ENCODE data around the gene SEZ6L2. TPM values are rescaled to one million over a fixed set of nuclear protein-coding genes. Genes with fewer than 3 reads are reported as not detected.

The SEZ6L2 gene
- total and polyA plus RNA-seq, 9 of the 15 experiments (the other 6 are each of a cell fraction or from before 2014, with no cell fraction given) = 0.10 to 2.1 (median 0.72) TPM

GRCh38 chr16:29862884-29863668 lies 36.3 kb downstream of the SEZ6L2 start, which contains the start of gene CDIPT (continued):
- peak; percentile 84 for TF ChIP-seq ELF1 (tag; IDR thresholded peaks at IDR 0.05)
- TF ChIP-seq MAZ (CRISPR knock-in tag; conservative IDR thresholded peaks at IDR 0.05 in 1 of 2, IDR thresholded peaks at IDR 0.05 in 1 of 2) = peak; percentile 86 to 92
- TF ChIP-seq RBFOX2 (IDR thresholded peaks at IDR 0.05; ENCODE audit: low read depth, low read length) = peak; percentile 71
- TF ChIP-seq MTF1 (CRISPR knock-in tag; IDR thresholded peaks at IDR 0.05; ENCODE audit: borderline replicate concordance) = no peak
- TF ChIP-seq ZNF518B (CRISPR knock-in tag; IDR thresholded peaks at IDR 0.05) = no peak
- 0 out of 2 replicates have a peak, but pooled peaks have one; percentile 74 for TF ChIP-seq FOXP4 (CRISPR knock-in tag; IDR thresholded peaks at IDR 0.05; ENCODE audit: borderline replicate concordance)
- no peak for TF ChIP-seq CHCHD3 (CRISPR knock-in tag; IDR thresholded peaks at IDR 0.05)
- peak; percentile 60; the same call in 1 of the 2 replicates for TF ChIP-seq PHF8 (IDR thresholded peaks at IDR 0.05; ENCODE audit: borderline replicate concordance, low read length)
- peak; percentile 60; the same call in 1 of the 2 replicates for TF ChIP-seq POLR2A (conservative IDR thresholded peaks at IDR 0.05)
- no peak for TF ChIP-seq HDAC6 (IDR thresholded peaks at IDR 0.05; ENCODE audit: low read depth, low read length)
- no peak for TF ChIP-seq ETV5 (CRISPR knock-in tag; IDR thresholded peaks at IDR 0.05; ENCODE audit: low read depth)
- TF ChIP-seq MEIS2 (IDR thresholded peaks at IDR 0.05; ENCODE audit: partially characterized antibody) = no peak
- TF ChIP-seq SFPQ (IDR thresholded peaks at IDR 0.05; ENCODE audit: low read depth, low read length) = no peak
- TF ChIP-seq KDM2B (CRISPR knock-in tag; IDR thresholded peaks at IDR 0.05) = no peak
- TF ChIP-seq PRPF4 (IDR thresholded peaks at IDR 0.05; ENCODE audit: insufficient read depth, low read depth, low read length, poor library complexity, severe bottlenecking) = no peak

Measured in K562 (cell line).